Adrenal gland (tissue), 5 donors: ENCODE results near the gene MAML2.

Experiments
- CTCF ChIP-seq, 6 experiments: fragments of 450-650 bp in 4 of 6; fragments of 200-600 bp in 2 of 6; sonication (generic) in 1 of 6; IDR thresholded peaks; 1 replicate in 5 of 6; 2 replicates in 1 of 6; pipeline versions ENCODE4 v1.5.1 to v1.8.0; 2016 to 2021; ENCODE audit warnings: antibody characterized with exemption in 6 of 6, mild to moderate bottlenecking in 2 of 6, moderate library complexity in 1 of 6
- POLR2A ChIP-seq, 2 donors: fragments of 450-650 bp; IDR thresholded peaks; one replicate each; pipeline ENCODE4 v1.6.1; 2017; ENCODE audit warnings: antibody characterized with exemption in 2 of 2, mild to moderate bottlenecking in 2 of 2, moderate library complexity in 1 of 2
- donor health status: DM: no; HTN: no; CAD: no.

GRCh38 chr11:96187822-96188221, 155.2 kb downstream of the MAML2 start:
- TF ChIP-seq CTCF (IDR thresholded peaks at IDR 0.05) (no peak), POLR2A (IDR thresholded peaks at IDR 0.05) (no peak)
